Natural killer cell (primary cell): ENCODE data around the gene CCNDBP1. TPM values are rescaled to one million over a fixed set of nuclear protein-coding genes. Genes with fewer than 3 reads are reported as not detected.

ENCODE experiments used
- ATAC-seq, 3 donors: fragments of 150-1000 bp in 2 of 3; fragments of 200-7000 bp in 1 of 3; cut with Tn5 transposase; 1 replicate in 1 of 3; 2 replicates in 2 of 3; pipeline ENCODE4 v1.10.0; 2021; ENCODE audit warnings: mild to moderate bottlenecking in 2 of 3, moderate library complexity in 2 of 3
- DNase-seq, 2 donors: peaks; one replicate each; pipeline versions ENCODE4 v3.0.0 to v3.0.0-alpha.2; 2013 to 2021; ENCODE audit warnings: mixed read lengths in 1 of 2
- H3K27ac ChIP-seq: one replicate; pipeline ENCODE4 v1.5.1; 2013; ENCODE audit warnings: mild to moderate bottlenecking, low read length
- H3K27me3 ChIP-seq: one replicate; pipeline ENCODE4 v1.6.1; 2013; ENCODE audit warnings: low read length; ENCODE audit not compliant: control insufficient read depth, insufficient read depth
- H3K36me3 ChIP-seq: one replicate; pipeline ENCODE4 v1.6.1; 2013; ENCODE audit warnings: low read length; ENCODE audit not compliant: control insufficient read depth, insufficient read depth
- H3K4me1 ChIP-seq: one replicate; pipeline ENCODE4 v1.6.1; 2013; ENCODE audit warnings: low read length; ENCODE audit not compliant: control insufficient read depth, insufficient read depth
- H3K4me3 ChIP-seq: one replicate; pipeline ENCODE4 v1.5.1; 2013; ENCODE audit warnings: low read length
- H3K9me3 ChIP-seq: one replicate; pipeline ENCODE4 v1.6.1; 2013; ENCODE audit warnings: low read length; ENCODE audit not compliant: control insufficient read depth, insufficient read depth
- H3K27ac Mint-ChIP-seq, 2 donors: one replicate each; pipeline ENCODE4 v1.8.0; 2022; ENCODE audit warnings: mild to moderate bottlenecking in 2 of 2, mixed read lengths in 2 of 2, moderate library complexity in 1 of 2
- H3K27me3 Mint-ChIP-seq, 2 donors: one replicate each; pipeline ENCODE4 v1.8.0; 2022; ENCODE audit warnings: low read depth in 2 of 2, mixed read lengths in 2 of 2
- H3K36me3 Mint-ChIP-seq: one replicate; pipeline ENCODE4 v1.8.0; 2022; ENCODE audit warnings: mixed read lengths
- H3K4me1 Mint-ChIP-seq, 2 donors: one replicate each; pipeline ENCODE4 v1.8.0; 2022; ENCODE audit warnings: mixed read lengths in 2 of 2
- H3K4me3 Mint-ChIP-seq: one replicate; pipeline ENCODE4 v1.8.0; 2022; ENCODE audit warnings: mild to moderate bottlenecking, moderate library complexity, mixed read lengths
- H3K9me3 Mint-ChIP-seq, 2 donors: one replicate each; pipeline ENCODE4 v1.8.0; 2022; ENCODE audit warnings: mixed read lengths in 2 of 2
- WGBS: methylation state at CpG from one replicate; pipeline ENCODE4 v1.1.7; 2013; ENCODE audit warnings: missing lambda C conversion rate; ENCODE audit not compliant: insufficient coverage; 5-methylcytosine and 5-hydroxymethylcytosine counted together
- intact Hi-C: fragments of 100-400 bp; cut with micrococcal nuclease; formaldehyde crosslinking; loops from one replicate; pipeline ENCODE4 v1.14.2; 2022
- total RNA-seq, 4 donors: library from RNA; stranded (reverse); fragments of 120-200 nt in 1 of 4; gene quantifications; one replicate each; pipeline versions ENCODE4 v1.2.3 to v1.2.4, GENCODE V29; 2013 to 2022
- TF ChIP-seq, protein P1 (sequence below): fragments of 200-600 bp; IDR thresholded peaks from one replicate; pipeline ENCODE4 v1.8.0; 2022; ENCODE audit warnings: antibody characterized with exemption

The CCNDBP1 gene
- total RNA-seq, 3 donors from 2014 or later (not counting 1 experiment from before 2014, with no cell fraction given): 120 to 150 (median 129) TPM

DNA sequence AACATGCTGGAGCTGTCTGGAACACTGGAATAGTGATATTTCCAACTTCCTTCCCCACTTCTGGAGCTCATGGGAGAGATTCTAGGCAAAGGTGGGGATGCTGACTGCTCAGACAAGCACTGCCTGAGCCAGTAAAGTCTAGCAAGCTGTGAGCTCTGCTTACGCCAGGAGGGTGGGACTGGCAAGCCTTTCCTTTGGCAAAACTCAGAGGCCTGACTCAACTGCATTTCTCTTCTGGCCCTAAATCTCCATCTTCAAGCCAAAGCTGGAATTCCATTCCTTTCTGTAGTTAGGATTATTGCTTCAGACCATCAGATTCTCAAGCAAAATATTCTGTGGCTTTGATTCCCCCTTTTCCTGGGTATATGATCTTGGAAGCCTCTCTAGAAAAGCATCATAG is 55.9 kb downstream of the CCNDBP1 start:
- H3K27ac ChIP-seq: no peak overlapping the region
- no peaks in the 10 kb centered on the region for H3K27me3 ChIP-seq
- ATAC-seq (no peak), DNase-seq (no peak)
- peaks cover 24% of the 10 kb centered on the region for H3K4me1 ChIP-seq
- H3K4me3 Mint-ChIP-seq: no peak overlapping the region
- peaks cover 0 to 3% of the 10 kb centered on the region in 2 donors for H3K27me3 Mint-ChIP-seq
- H3K27ac Mint-ChIP-seq: no peak overlapping the region
- H3K9me3 Mint-ChIP-seq: no peaks in the 10 kb centered on the region
- intact Hi-C loops: no loop called here
- H3K4me3 ChIP-seq: no peak overlapping the region
- H3K36me3 ChIP-seq: no peaks in the 10 kb centered on the region
- no peaks in the 10 kb centered on the region for H3K9me3 ChIP-seq
- no peaks in the 10 kb centered on the region for H3K36me3 Mint-ChIP-seq
- whole genome bisulfite sequencing: 92% methylated on average over 1 of the region's 1 CpG
- peaks cover 0 to 25% of the 10 kb centered on the region in 2 donors for H3K4me1 Mint-ChIP-seq
- TF ChIP-seq, protein P1, sequence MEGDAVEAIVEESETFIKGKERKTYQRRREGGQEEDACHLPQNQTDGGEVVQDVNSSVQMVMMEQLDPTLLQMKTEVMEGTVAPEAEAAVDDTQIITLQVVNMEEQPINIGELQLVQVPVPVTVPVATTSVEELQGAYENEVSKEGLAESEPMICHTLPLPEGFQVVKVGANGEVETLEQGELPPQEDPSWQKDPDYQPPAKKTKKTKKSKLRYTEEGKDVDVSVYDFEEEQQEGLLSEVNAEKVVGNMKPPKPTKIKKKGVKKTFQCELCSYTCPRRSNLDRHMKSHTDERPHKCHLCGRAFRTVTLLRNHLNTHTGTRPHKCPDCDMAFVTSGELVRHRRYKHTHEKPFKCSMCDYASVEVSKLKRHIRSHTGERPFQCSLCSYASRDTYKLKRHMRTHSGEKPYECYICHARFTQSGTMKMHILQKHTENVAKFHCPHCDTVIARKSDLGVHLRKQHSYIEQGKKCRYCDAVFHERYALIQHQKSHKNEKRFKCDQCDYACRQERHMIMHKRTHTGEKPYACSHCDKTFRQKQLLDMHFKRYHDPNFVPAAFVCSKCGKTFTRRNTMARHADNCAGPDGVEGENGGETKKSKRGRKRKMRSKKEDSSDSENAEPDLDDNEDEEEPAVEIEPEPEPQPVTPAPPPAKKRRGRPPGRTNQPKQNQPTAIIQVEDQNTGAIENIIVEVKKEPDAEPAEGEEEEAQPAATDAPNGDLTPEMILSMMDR: no peak

DNA sequence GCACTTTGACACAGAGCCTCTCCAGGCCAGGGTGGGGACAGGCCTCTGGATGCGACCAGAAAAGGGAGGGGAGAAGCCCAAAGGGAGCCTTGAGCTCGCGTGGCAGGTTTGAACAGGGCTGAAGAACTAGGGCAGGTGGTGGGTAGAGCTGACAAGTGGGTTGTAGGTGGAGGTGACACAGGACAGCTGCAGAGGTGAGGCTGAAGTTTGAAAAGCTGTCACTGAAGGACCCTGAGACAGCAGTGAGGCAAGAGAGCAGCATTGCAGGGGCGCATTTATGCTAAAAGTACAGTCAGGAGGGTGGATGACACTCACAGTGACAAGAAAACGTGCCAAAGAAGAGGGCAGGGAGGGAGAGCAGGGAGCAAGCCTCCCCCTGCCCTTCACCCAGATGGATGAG is 57.4 kb downstream of the CCNDBP1 start:
- H3K4me3 ChIP-seq: no peak overlapping the region
- H3K27ac ChIP-seq: no peak overlapping the region
- H3K9me3 Mint-ChIP-seq: no peaks in the 10 kb centered on the region
- 78% methylated on average over 5 of the region's 5 CpGs for WGBS
- H3K27me3 Mint-ChIP-seq: peaks cover 0 to 6% of the 10 kb centered on the region in 2 donors
- H3K9me3 ChIP-seq: no peaks in the 10 kb centered on the region
- DNase-seq (no peak), ATAC-seq (no peak)
- no peaks in the 10 kb centered on the region for H3K36me3 Mint-ChIP-seq
- peaks cover 0 to 25% of the 10 kb centered on the region in 2 donors for H3K4me1 Mint-ChIP-seq
- TF ChIP-seq, protein P1: no peak
- H3K4me1 ChIP-seq: peaks cover 24% of the 10 kb centered on the region
- H3K27ac Mint-ChIP-seq: no peak overlapping the region
- H3K36me3 ChIP-seq: no peaks in the 10 kb centered on the region
- H3K27me3 ChIP-seq: no peaks in the 10 kb centered on the region
- intact Hi-C loops: no loop called here
- H3K4me3 Mint-ChIP-seq: no peak overlapping the region

- no peak overlapping the region for H3K27ac Mint-ChIP-seq
- Histone ChIP-seq H3K4me1 (peaks cover 19% of the 10 kb centered on the region), H3K27ac (no peak overlapping the region), H3K4me3 (no peak overlapping the region), H3K27me3 (no peaks in the 10 kb centered on the region), H3K36me3 (no peaks in the 10 kb centered on the region), H3K9me3 (no peaks in the 10 kb centered on the region)
- intact Hi-C loops: no loop called here
- 100% methylated on average over 1 of the region's 2 CpGs for WGBS
- H3K4me3 Mint-ChIP-seq: no peak overlapping the region
- H3K9me3 Mint-ChIP-seq: no peaks in the 10 kb centered on the region
- ATAC-seq (no peak), DNase-seq (no peak)
- H3K36me3 Mint-ChIP-seq: no peaks in the 10 kb centered on the region
- TF ChIP-seq, protein P1: no peak
- peaks cover 0 to 3% of the 10 kb centered on the region in 2 donors for H3K27me3 Mint-ChIP-seq
- H3K4me1 Mint-ChIP-seq: peaks cover 0 to 20% of the 10 kb centered on the region in 2 donors
Measured at GRCh38 chr15:43243020-43243645, 57.9 kb downstream of the CCNDBP1 start.

GRCh38 chr15:43244092-43244491 is 58.9 kb downstream of the CCNDBP1 start:
- no peak for ATAC-seq
- H3K27ac ChIP-seq: no peak overlapping the region
- H3K36me3 Mint-ChIP-seq: no peaks in the 10 kb centered on the region
- H3K4me3 Mint-ChIP-seq: no peak overlapping the region
- no peaks in the 10 kb centered on the region for H3K9me3 ChIP-seq
- H3K27me3 ChIP-seq: no peaks in the 10 kb centered on the region
- H3K4me1 Mint-ChIP-seq: peaks cover 0 to 12% of the 10 kb centered on the region in 2 donors
- H3K36me3 ChIP-seq: no peaks in the 10 kb centered on the region
- intact Hi-C loops: no loop called here
- no peaks in the 10 kb centered on the region for H3K9me3 Mint-ChIP-seq
- H3K27ac Mint-ChIP-seq: no peak overlapping the region
- DNase-seq: no peak
- no peak overlapping the region for H3K4me3 ChIP-seq
- WGBS: 80% methylated on average over 4 of the region's 4 CpGs
- H3K4me1 ChIP-seq: peaks cover 12% of the 10 kb centered on the region
- TF ChIP-seq, protein P1: no peak
- H3K27me3 Mint-ChIP-seq: peaks cover 0 to 3% of the 10 kb centered on the region in 2 donors
